ENCODE data around the gene TAF3. TPM values are rescaled to one million over a fixed set of nuclear protein-coding genes. Genes with fewer than 3 reads are reported as not detected.

Gene TAF3
- total RNA-seq, 4 donors from 2014 or later = 2.9 to 17.5 (median 5.1) TPM

GRCh38 chr10:7874864-7875263 is 56.6 kb downstream of the TAF3 start:
- TF ChIP-seq CTCF (IDR thresholded peaks at IDR 0.05) = no peak
- H3K27me3 ChIP-seq = no peaks in the 10 kb centered on the region
- H3K4me3 ChIP-seq = no peak overlapping the region
- H3K4me1 ChIP-seq = no peaks in the 10 kb centered on the region
- intact Hi-C loops (cut with DNase I; ENCODE audit: low total_unique reads) = loop anchor here (5.0 kb wide), 1 partner anchor 1532 kb away; no protein-coding TSS in a partner anchor
- no peaks in the 10 kb centered on the region for H3K36me3 ChIP-seq
- H3K27ac ChIP-seq = no peak overlapping the region
- no peaks in the 10 kb centered on the region for H3K9me3 ChIP-seq
- DNase-seq = no peak

- Histone ChIP-seq H3K4me1 (no peaks in the 10 kb centered on the region), H3K4me3 (no peak overlapping the region), H3K27me3 (no peaks in the 10 kb centered on the region), H3K27ac (no peak overlapping the region), H3K36me3 (no peaks in the 10 kb centered on the region), H3K9me3 (no peaks in the 10 kb centered on the region)
- DNase-seq = no peak
- no peak for TF ChIP-seq CTCF (IDR thresholded peaks at IDR 0.05)
- TF ChIP-seq POLR2A (IDR thresholded peaks at IDR 0.05) = no peak
- intact Hi-C loops (cut with DNase I; ENCODE audit: low total_unique reads) = loop anchor here (5.0 kb wide), 1 partner anchor 1531 kb away; no protein-coding TSS in a partner anchor
These were observed 58.3 kb downstream of the TAF3 start for GRCh38 chr10:7876541-7877127.

GRCh38 chr10:7881119-7881518 is 62.8 kb downstream of the TAF3 start:
- Histone ChIP-seq H3K4me3 (no peak overlapping the region), H3K4me1 (no peaks in the 10 kb centered on the region), H3K27me3 (no peaks in the 10 kb centered on the region), H3K36me3 (no peaks in the 10 kb centered on the region), H3K27ac (no peak overlapping the region), H3K9me3 (no peaks in the 10 kb centered on the region)
- no peak for DNase-seq
- TF ChIP-seq POLR2A (IDR thresholded peaks at IDR 0.05) (no peak), CTCF (IDR thresholded peaks at IDR 0.05) (no peak)
- intact Hi-C loops (cut with DNase I; ENCODE audit: low total_unique reads) = no loop called here

- Histone ChIP-seq H3K4me1 (no peaks in the 10 kb centered on the region), H3K27me3 (no peaks in the 10 kb centered on the region), H3K9me3 (no peaks in the 10 kb centered on the region), H3K27ac (no peak overlapping the region), H3K4me3 (no peak overlapping the region), H3K36me3 (no peaks in the 10 kb centered on the region)
- DNase-seq = no peak
- no peak for TF ChIP-seq POLR2A (IDR thresholded peaks at IDR 0.05)
- no peak for TF ChIP-seq CTCF (IDR thresholded peaks at IDR 0.05)
- intact Hi-C loops (cut with DNase I; ENCODE audit: low total_unique reads) = no loop called here
These were observed 67.8 kb downstream of the TAF3 start for GRCh38 chr10:7886056-7886455.

GRCh38 chr10:7887174-7887816 is 69.0 kb downstream of the TAF3 start:
- Histone ChIP-seq H3K4me1 (no peaks in the 10 kb centered on the region), H3K4me3 (no peak overlapping the region), H3K27ac (no peak overlapping the region), H3K36me3 (no peaks in the 10 kb centered on the region), H3K9me3 (no peaks in the 10 kb centered on the region), H3K27me3 (no peaks in the 10 kb centered on the region)
- TF ChIP-seq CTCF (IDR thresholded peaks at IDR 0.05) (no peak), POLR2A (IDR thresholded peaks at IDR 0.05) (no peak)
- no peak for DNase-seq
- intact Hi-C loops (cut with DNase I; ENCODE audit: low total_unique reads) = no loop called here

Measured in uterus (tissue), 4 donors.